ENCODE measurements around the gene UTRN.

UTRN gene

GRCh38 chr6:144284783-144285547 lies at the start of gene UTRN:
Gene UTRN (plus strand): TSS chr6:144285335. CDS start chr6:144291829, 6,494 bp downstream.
- DNase-seq = peak; percentile 26

GRCh38 chr6:144244688-144245087 lies 40.4 kb upstream of the UTRN start:
- DNase-seq = no peak

- DNase-seq = no peak
These were observed 38.1 kb upstream of the UTRN start for GRCh38 chr6:144246988-144247387.

- no peak for DNase-seq
These were observed 37.1 kb upstream of the UTRN start for GRCh38 chr6:144248003-144248402.

- no peak for DNase-seq
These were observed 36.4 kb upstream of the UTRN start for GRCh38 chr6:144248476-144249301.

- DNase-seq = no peak
These were observed 34.9 kb upstream of the UTRN start for GRCh38 chr6:144250276-144250675.

- no peak for DNase-seq
These were observed 32.9 kb upstream of the UTRN start for GRCh38 chr6:144252259-144252658.

GRCh38 chr6:144259986-144260385 lies 25.1 kb upstream of the UTRN start:
- no peak for DNase-seq

- DNase-seq = no peak
These were observed 22.4 kb upstream of the UTRN start for GRCh38 chr6:144262470-144263369.

GRCh38 chr6:144263786-144264185 lies 21.3 kb upstream of the UTRN start:
- no peak for DNase-seq

GRCh38 chr6:144264270-144265060 lies 20.7 kb upstream of the UTRN start:
- DNase-seq = no peak

GRCh38 chr6:144265061-144265357 lies 20.1 kb upstream of the UTRN start:
- no peak for DNase-seq

- no peak for DNase-seq
These were observed 19.7 kb upstream of the UTRN start for GRCh38 chr6:144265390-144265789.

- no peak for DNase-seq
These were observed 19.0 kb upstream of the UTRN start for GRCh38 chr6:144266091-144266649.

- DNase-seq = no peak
These were observed 16.3 kb upstream of the UTRN start for GRCh38 chr6:144268794-144269349.

GRCh38 chr6:144277174-144277573 lies 8.0 kb upstream of the UTRN start:
- no peak for DNase-seq

GRCh38 chr6:144277605-144278227 lies 7.4 kb upstream of the UTRN start:
- DNase-seq = no peak

GRCh38 chr6:144278659-144279314 lies 6.3 kb upstream of the UTRN start:
- no peak for DNase-seq

- DNase-seq = no peak
These were observed 5.5 kb upstream of the UTRN start for GRCh38 chr6:144279484-144280150.

Measured in NCI-H748 treated with DMSO at 0.1 percent for 48 hours (cell line).